IPS-11a (cell line): ENCODE measurements around the gene CDHR2.
"Not testable (repeated sequence)": the region's sequence is repeated elsewhere in the genome, so short reads cannot be mapped to it uniquely, and the experiment has no call there.

Experiments used
- H3K4me3 ChIP-seq: one replicate; pipeline ENCODE4 v1.5.1; 2013; ENCODE audit warnings: low read depth, low read length, control low read depth

CDHR2 gene

DNA sequence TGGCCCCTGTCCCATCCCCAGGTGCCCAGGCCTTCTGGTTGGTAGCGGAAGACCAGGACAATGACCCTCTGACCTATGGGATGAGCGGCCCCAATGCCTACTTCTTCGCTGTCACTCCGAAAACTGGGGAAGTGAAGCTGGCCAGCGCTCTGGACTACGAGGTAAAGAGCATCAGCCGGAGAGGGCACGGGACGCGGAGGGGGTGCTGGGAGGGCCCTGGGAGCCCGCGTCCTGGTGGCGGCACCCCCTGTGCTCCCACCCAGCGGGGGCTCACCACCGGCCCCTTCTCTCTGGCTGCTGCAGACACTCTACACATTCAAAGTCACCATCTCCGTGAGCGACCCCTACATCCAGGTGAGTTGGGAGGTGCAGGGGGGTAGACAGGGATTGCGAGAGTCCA lies 19.5 kb downstream of the CDHR2 start:
- no peak overlapping the region for H3K4me3 ChIP-seq

GRCh38 chr5:176570044-176570443 lies 20.9 kb downstream of the CDHR2 start:
- H3K4me3 ChIP-seq, result no peak overlapping the region

- H3K4me3 ChIP-seq, result no peak overlapping the region
These were observed 24.6 kb downstream of the CDHR2 start for GRCh38 chr5:176573564-176574296.

DNA sequence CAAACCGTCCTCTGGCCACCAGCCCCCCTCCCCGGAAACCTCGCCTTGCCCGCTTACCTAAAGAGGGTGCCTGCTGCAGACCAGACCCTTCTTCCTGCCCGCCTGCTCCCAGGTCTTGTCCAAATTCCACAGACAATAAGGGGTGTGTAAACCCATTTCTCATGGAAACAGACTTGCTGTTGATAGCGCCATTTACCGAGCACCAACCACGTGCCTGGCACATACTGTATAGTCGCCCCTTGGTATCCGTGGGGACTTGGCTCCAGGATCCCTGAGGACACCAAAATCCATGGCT lies 25.1 kb downstream of the CDHR2 start:
- no peak overlapping the region for H3K4me3 ChIP-seq

GRCh38 chr5:176575066-176575465 lies 25.9 kb downstream of the CDHR2 start:
- no peak overlapping the region for H3K4me3 ChIP-seq

DNA sequence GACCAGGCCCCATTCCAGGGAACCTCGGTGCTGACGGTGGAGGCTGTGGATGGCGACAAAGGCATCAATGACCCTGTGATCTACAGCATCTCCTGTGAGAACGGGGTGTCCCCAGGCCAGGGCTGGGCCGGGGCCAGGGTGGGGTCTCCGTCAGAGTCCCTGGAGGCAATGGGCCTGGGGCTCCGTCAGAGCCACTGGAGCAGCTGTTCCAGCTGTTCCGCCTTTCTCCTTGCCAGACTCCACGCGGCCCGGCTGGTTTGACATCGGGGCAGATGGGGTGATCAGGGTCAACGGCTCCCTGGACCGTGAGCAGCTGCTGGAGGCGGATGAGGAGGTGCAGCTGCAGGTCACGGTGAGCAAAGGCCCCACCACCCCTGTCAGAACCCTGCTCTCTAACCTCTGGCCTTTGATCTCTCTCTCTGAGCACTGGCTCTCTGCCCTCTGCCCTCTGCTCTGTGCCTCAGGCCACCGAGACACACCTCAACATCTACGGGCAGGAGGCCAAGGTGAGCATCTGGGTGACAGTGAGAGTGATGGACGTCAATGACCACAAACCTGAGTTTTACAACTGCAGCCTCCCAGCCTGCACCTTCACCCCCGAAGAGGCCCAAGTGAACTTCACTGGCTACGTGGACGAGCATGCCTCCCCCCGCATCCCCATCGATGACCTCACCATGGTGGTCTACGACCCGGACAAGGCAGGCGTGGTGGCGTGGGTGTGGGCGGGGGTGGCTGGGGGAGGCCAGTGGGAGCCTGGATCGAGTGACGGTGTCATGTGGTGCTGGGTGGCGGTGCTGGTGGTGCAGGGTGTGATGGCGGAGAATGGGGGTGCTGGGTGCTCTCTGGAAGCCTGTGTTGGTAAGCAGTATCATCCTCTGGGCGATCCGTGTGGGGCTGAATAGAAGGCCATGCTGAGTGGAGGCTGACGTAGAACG lies 26.6 kb downstream of the CDHR2 start:
- no peak overlapping the region for H3K4me3 ChIP-seq

- no peak overlapping the region for H3K4me3 ChIP-seq
These were observed 28.4 kb downstream of the CDHR2 start for GRCh38 chr5:176577312-176578176.

GRCh38 chr5:176578391-176578808 lies 29.3 kb downstream of the CDHR2 start:
- H3K4me3 ChIP-seq, result no peak overlapping the region

- H3K4me3 ChIP-seq, result no peak overlapping the region
These were observed 30.2 kb downstream of the CDHR2 start for GRCh38 chr5:176579323-176579722.

DNA sequence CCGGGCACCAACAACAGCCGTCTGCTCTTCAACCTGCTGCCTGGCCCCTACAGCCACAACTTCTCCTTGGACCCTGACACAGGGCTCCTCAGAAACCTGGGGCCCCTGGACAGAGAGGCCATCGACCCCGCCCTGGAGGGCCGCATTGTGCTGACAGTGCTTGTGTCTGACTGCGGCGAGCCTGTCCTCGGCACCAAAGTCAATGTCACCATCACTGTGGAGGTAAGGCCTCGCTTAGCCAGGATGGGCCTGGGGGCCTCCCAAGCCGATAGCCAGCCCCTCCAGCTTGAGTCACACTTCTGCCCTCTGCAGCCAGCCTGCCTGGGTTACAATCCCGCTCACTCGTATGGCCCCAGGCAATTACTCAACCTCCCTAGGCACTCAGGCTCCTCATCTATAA lies 32.2 kb downstream of the CDHR2 start:
- no peak overlapping the region for H3K4me3 ChIP-seq

DNA sequence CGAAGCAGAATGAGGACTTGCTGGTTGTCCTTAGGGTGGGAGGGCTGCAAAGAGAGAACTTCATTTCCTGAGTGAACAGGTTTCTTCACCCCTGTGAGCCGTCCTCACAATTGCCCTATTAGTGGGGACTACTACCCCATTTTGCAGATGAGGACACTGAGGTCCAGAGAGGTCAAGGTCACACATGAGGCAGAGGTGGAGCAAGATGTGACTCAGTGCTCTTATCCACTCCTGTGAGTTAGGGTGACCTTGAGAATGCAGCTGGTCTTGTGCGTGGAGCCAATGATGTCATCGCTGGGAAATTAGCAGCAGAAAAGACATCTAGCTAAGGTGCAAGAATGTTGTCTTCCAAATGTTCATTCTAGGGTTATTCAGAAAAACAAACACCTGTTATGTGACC lies 33.9 kb downstream of the CDHR2 start:
- no peak overlapping the region for H3K4me3 ChIP-seq

GRCh38 chr5:176587398-176587797 lies 38.3 kb downstream of the CDHR2 start:
- H3K4me3 ChIP-seq, result no peak overlapping the region

GRCh38 chr5:176588297-176588696 lies 39.2 kb downstream of the CDHR2 start:
- H3K4me3 ChIP-seq, result no peak overlapping the region

DNA sequence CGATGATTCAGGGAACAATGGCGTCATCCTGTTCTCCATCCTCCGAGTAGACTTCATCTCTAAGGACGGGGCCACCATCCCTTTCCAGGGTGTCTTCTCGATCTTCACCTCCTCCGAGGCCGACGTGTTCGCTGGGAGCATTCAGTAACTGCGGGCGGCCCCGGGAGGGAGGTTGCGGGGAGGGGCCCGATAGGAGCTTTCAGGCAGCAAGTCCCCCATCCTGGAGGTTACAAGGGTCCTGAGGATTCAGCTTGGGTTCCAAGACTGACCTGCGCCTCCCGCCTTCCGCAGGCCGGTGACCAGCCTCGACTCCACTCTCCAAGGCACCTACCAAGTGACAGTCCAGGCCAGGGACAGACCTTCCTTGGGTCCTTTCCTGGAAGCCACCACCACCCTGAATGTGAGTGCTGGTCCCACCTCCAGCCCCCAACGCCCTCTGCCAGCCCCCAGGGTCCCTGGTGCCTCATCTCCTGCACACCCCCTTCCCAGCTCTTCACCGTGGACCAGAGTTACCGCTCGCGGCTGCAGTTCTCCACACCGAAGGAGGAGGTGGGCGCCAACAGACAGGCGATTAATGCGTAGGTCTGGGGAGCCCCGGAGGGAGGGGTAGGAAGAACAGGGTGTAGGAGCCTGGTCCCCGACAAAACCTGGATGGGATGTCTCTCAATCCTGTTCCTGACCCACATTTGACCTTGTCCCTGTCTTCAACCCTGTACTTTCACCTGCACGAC lies 40.1 kb downstream of the CDHR2 start:
- no peak overlapping the region for H3K4me3 ChIP-seq

- H3K4me3 ChIP-seq, result no peak overlapping the region
These were observed 41.0 kb downstream of the CDHR2 start for GRCh38 chr5:176590035-176590717.

DNA sequence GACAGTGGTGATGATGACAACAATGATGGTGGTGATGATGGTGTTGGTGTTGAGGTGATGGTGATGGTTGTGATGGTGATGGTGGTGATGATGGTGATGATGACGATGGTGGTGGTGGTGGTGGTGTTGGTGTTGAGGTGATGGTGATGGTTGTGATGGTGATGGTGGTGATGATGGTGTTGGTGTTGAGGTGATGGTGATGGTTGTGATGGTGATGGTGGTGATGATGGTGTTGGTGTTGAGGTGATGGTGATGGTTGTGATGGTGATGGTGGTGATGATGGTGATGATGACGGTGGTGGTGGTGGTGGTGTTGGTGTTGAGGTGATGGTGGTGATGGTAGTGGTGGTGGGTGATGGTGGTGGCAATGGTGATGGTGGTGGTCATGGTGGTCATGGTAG lies 42.5 kb downstream of the CDHR2 start:
- not testable (repeated sequence) for H3K4me3 ChIP-seq

DNA sequence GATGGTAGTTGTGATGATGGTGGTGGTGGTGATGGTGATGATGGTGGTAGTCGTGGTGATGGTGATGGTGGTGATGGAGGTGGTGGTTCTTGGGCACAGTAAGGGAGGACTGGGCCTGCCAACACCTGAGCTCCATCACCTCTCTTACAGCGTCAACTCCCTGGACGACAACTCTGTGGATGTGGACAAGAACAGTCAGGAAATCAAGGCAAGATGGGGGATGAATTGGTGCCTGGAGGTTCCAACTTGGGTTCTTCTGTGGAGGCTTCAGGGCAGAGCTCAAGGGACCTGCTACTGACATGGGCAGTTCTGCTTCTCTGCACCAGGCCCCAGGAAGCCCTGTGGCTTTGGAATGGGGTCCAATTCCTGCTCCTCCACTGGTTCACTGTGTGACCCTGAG lies 43.4 kb downstream of the CDHR2 start:
- H3K4me3 ChIP-seq, result no peak overlapping the region

- no peak overlapping the region for H3K4me3 ChIP-seq
These were observed 44.2 kb downstream of the CDHR2 start for GRCh38 chr5:176593273-176593869.

DNA sequence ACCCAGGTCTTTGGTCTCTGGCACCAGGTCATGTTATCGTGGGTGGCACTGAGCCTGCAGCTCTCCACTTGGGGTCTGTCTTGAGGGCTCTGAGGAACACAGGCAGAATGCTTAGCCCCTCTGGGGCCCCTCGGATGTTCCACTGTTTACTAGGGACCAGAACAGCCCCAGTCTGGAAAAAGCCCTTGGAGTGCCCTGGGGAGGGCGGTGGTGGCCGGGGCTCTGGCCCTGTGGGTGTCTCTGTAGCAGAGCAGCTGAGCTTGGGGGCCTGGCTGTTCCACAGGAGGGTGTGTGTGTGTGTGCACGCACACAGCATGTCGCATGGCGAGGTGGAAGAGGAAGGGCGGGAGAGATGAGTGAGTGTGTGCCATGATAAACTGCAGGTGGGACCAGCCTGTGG lies 45.4 kb downstream of the CDHR2 start:
- no peak overlapping the region for H3K4me3 ChIP-seq
